EL (cell line): ENCODE measurements around the gene GP1BB.
"Not testable (repeated sequence)": the region's sequence is repeated elsewhere in the genome, so short reads cannot be mapped to it uniquely, and the experiment has no call there.

Experiments
- DNase-seq: peaks from one replicate; pipeline ENCODE4 v3.0.0-alpha.2; 2016

Gene GP1BB

GRCh38 chr22:19714312-19715187 lies 8.8 kb upstream of the GP1BB start, which contains the start of gene SEPTIN5:
SEPTIN5 (plus strand) TSS chr22:19714503; CDS start chr22:19714589, 86 bp downstream.
- DNase-seq: no peak

- no peak for DNase-seq
These were observed 8.0 kb upstream of the GP1BB start for GRCh38 chr22:19715188-19715930.

GRCh38 chr22:19716041-19716828 lies 7.1 kb upstream of the GP1BB start:
- no peak for DNase-seq

- no peak for DNase-seq
These were observed 6.6 kb upstream of the GP1BB start for GRCh38 chr22:19716829-19717105.

- DNase-seq: no peak
These were observed 6.2 kb upstream of the GP1BB start for GRCh38 chr22:19717181-19717580.

- peak; percentile 68 for DNase-seq
These were observed 5.5 kb upstream of the GP1BB start for GRCh38 chr22:19717691-19718455.

- no peak for DNase-seq
These were observed 4.8 kb upstream of the GP1BB start for GRCh38 chr22:19718456-19719049.

- no peak for DNase-seq
These were observed 4.3 kb upstream of the GP1BB start for GRCh38 chr22:19719050-19719482.

- no peak for DNase-seq
These were observed 3.8 kb upstream of the GP1BB start for GRCh38 chr22:19719488-19720021.

- no peak for DNase-seq
These were observed 3.0 kb upstream of the GP1BB start for GRCh38 chr22:19720150-19720827.

- no peak for DNase-seq
These were observed 2.4 kb upstream of the GP1BB start for GRCh38 chr22:19720999-19721329.

- DNase-seq: no peak
These were observed 1.8 kb upstream of the GP1BB start for GRCh38 chr22:19721330-19722177.

GRCh38 chr22:19722178-19722981 lies 959 bp upstream of the GP1BB start:
- DNase-seq: no peak

- no peak for DNase-seq
These were observed 432 bp upstream of the GP1BB start for GRCh38 chr22:19722982-19723231.

GRCh38 chr22:19723983-19724827 lies 866 bp downstream of the GP1BB start:
- no peak for DNase-seq

GRCh38 chr22:19724927-19725661 lies 1.8 kb downstream of the GP1BB start:
- no peak for DNase-seq

GRCh38 chr22:19726064-19726788 lies 2.9 kb downstream of the GP1BB start:
- DNase-seq: not testable (repeated sequence)
